Esophagus squamous epithelium (tissue), 4 donors: ENCODE data around the gene SYDE1.

Experiments used
- POLR2A ChIP-seq, 4 donors: fragments of 450-650 bp; IDR thresholded peaks; one replicate each; pipeline ENCODE4 v1.6.1; 2017; ENCODE audit warnings: antibody characterized with exemption in 4 of 4, mild to moderate bottlenecking in 4 of 4, moderate library complexity in 3 of 4
- TF ChIP-seq, protein P1 (sequence below), 6 experiments: fragments of 450-650 bp in 4 of 6; fragments of 200-600 bp in 2 of 6; sonication (generic) in 2 of 6; IDR thresholded peaks; one replicate each; pipeline ENCODE4 v1.5.1; 2016 to 2019; ENCODE audit warnings: antibody characterized with exemption in 6 of 6, mild to moderate bottlenecking in 4 of 6, moderate library complexity in 4 of 6

GRCh38 chr19:15156391-15156790, 49.2 kb downstream of the SYDE1 start:
- TF ChIP-seq, protein P1, sequence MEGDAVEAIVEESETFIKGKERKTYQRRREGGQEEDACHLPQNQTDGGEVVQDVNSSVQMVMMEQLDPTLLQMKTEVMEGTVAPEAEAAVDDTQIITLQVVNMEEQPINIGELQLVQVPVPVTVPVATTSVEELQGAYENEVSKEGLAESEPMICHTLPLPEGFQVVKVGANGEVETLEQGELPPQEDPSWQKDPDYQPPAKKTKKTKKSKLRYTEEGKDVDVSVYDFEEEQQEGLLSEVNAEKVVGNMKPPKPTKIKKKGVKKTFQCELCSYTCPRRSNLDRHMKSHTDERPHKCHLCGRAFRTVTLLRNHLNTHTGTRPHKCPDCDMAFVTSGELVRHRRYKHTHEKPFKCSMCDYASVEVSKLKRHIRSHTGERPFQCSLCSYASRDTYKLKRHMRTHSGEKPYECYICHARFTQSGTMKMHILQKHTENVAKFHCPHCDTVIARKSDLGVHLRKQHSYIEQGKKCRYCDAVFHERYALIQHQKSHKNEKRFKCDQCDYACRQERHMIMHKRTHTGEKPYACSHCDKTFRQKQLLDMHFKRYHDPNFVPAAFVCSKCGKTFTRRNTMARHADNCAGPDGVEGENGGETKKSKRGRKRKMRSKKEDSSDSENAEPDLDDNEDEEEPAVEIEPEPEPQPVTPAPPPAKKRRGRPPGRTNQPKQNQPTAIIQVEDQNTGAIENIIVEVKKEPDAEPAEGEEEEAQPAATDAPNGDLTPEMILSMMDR (IDR thresholded peaks at IDR 0.05): no peak
- TF ChIP-seq POLR2A (IDR thresholded peaks at IDR 0.05): no peak
